Activated naive CD8-positive, alpha-beta T cell treated with anti-CD3 and anti-CD28 coated beads, Interleukin-2, amount 50 U/mL, for 24 hours (primary cell): ENCODE results near the gene XRRA1.
"Not testable (repeated sequence)": the region's sequence is repeated elsewhere in the genome, so short reads cannot be mapped to it uniquely, and the experiment has no call there.

ENCODE experiments used
- ATAC-seq: fragments of 150-1000 bp; cut with Tn5 transposase; one replicate; pipeline ENCODE4 v1.10.0; 2021
- DNase-seq: peaks from one replicate; pipeline ENCODE4 v3.0.0; 2021
- H3K27ac Mint-ChIP-seq: one replicate; pipeline ENCODE4 v1.8.0; 2021; ENCODE audit warnings: mild to moderate bottlenecking, mixed read lengths
- H3K27me3 Mint-ChIP-seq: one replicate; pipeline ENCODE4 v1.8.0; 2021; ENCODE audit warnings: mixed read lengths
- H3K36me3 Mint-ChIP-seq: one replicate; pipeline ENCODE4 v1.8.0; 2021; ENCODE audit warnings: low read depth, mixed read lengths
- H3K4me1 Mint-ChIP-seq: one replicate; pipeline ENCODE4 v1.8.0; 2021; ENCODE audit warnings: mixed read lengths
- H3K4me3 Mint-ChIP-seq: one replicate; pipeline ENCODE4 v1.8.0; 2021; ENCODE audit warnings: mild to moderate bottlenecking, moderate library complexity, mixed read lengths
- H3K9me3 Mint-ChIP-seq: one replicate; pipeline ENCODE4 v1.8.0; 2021; ENCODE audit warnings: mixed read lengths

XRRA1 gene

GRCh38 chr11:74844072-74844471 is 104.8 kb downstream of the XRRA1 start:
- Mint-ChIP-seq H3K4me3 (no peak overlapping the region), H3K36me3 (peaks cover 33% of the 10 kb centered on the region), H3K4me1 (peaks cover 7% of the 10 kb centered on the region), H3K27ac (no peak overlapping the region), H3K9me3 (no peaks in the 10 kb centered on the region), H3K27me3 (no peaks in the 10 kb centered on the region)
- ATAC-seq: no peak
- DNase-seq: no peak

GRCh38 chr11:74842967-74843366 is 105.9 kb downstream of the XRRA1 start:
- H3K36me3 Mint-ChIP-seq: peaks cover 31% of the 10 kb centered on the region

GRCh38 chr11:74840486-74840885 is 108.4 kb downstream of the XRRA1 start:
- ATAC-seq (no peak), DNase-seq (no peak)
- no peak overlapping the region for H3K4me3 Mint-ChIP-seq
- peaks cover 3% of the 10 kb centered on the region for H3K4me1 Mint-ChIP-seq
- no peak overlapping the region for H3K27ac Mint-ChIP-seq
- no peaks in the 10 kb centered on the region for H3K27me3 Mint-ChIP-seq
- H3K36me3 Mint-ChIP-seq: peaks cover 37% of the 10 kb centered on the region
- no peaks in the 10 kb centered on the region for H3K9me3 Mint-ChIP-seq

More at GRCh38 chr11:74842967-74843366, 105.9 kb downstream of the XRRA1 start:
- H3K27ac Mint-ChIP-seq: no peak overlapping the region
- ATAC-seq (peak; percentile 40), DNase-seq (no peak)
- no peaks in the 10 kb centered on the region for H3K9me3 Mint-ChIP-seq
- H3K4me1 Mint-ChIP-seq: peaks cover 7% of the 10 kb centered on the region
- H3K4me3 Mint-ChIP-seq: no peak overlapping the region
- H3K27me3 Mint-ChIP-seq: no peaks in the 10 kb centered on the region

- Mint-ChIP-seq H3K4me3 (no peak overlapping the region), H3K27me3 (no peaks in the 10 kb centered on the region), H3K36me3 (peaks cover 39% of the 10 kb centered on the region), H3K27ac (no peak overlapping the region), H3K4me1 (peaks cover 3% of the 10 kb centered on the region), H3K9me3 (no peaks in the 10 kb centered on the region)
- ATAC-seq (no peak), DNase-seq (no peak)
Observed at GRCh38 chr11:74839971-74840370, 108.9 kb downstream of the XRRA1 start.

GRCh38 chr11:74839446-74839845 is 109.4 kb downstream of the XRRA1 start:
- H3K27ac Mint-ChIP-seq: no peak overlapping the region
- no peaks in the 10 kb centered on the region for H3K9me3 Mint-ChIP-seq
- peaks cover 40% of the 10 kb centered on the region for H3K36me3 Mint-ChIP-seq
- H3K27me3 Mint-ChIP-seq: no peaks in the 10 kb centered on the region
- DNase-seq (no peak), ATAC-seq (no peak)
- peaks cover 3% of the 10 kb centered on the region for H3K4me1 Mint-ChIP-seq
- H3K4me3 Mint-ChIP-seq: no peak overlapping the region

- Mint-ChIP-seq H3K27ac (no peak overlapping the region), H3K4me3 (no peak overlapping the region), H3K9me3 (no peaks in the 10 kb centered on the region), H3K36me3 (peaks cover 33% of the 10 kb centered on the region), H3K4me1 (peaks cover 3% of the 10 kb centered on the region), H3K27me3 (no peaks in the 10 kb centered on the region)
- ATAC-seq (no peak), DNase-seq (no peak)
Observed at GRCh38 chr11:74838188-74838587, 110.7 kb downstream of the XRRA1 start.

GRCh38 chr11:74837191-74837590 is 111.7 kb downstream of the XRRA1 start:
- Mint-ChIP-seq H3K4me3 (no peak overlapping the region), H3K27me3 (no peaks in the 10 kb centered on the region), H3K4me1 (peaks cover 3% of the 10 kb centered on the region), H3K36me3 (peaks cover 30% of the 10 kb centered on the region), H3K27ac (no peak overlapping the region), H3K9me3 (no peaks in the 10 kb centered on the region)
- DNase-seq: no peak
- ATAC-seq: no peak

- Mint-ChIP-seq H3K27me3 (no peaks in the 10 kb centered on the region), H3K4me3 (no peak overlapping the region), H3K9me3 (peaks cover 44% of the 10 kb centered on the region), H3K4me1 (no peaks in the 10 kb centered on the region), H3K27ac (no peak overlapping the region), H3K36me3 (peaks cover 92% of the 10 kb centered on the region)
- no peak for DNase-seq
- no peak for ATAC-seq
Observed at GRCh38 chr11:74826901-74827300, 122.0 kb downstream of the XRRA1 start.

GRCh38 chr11:74825596-74825995 is 123.3 kb downstream of the XRRA1 start:
- not testable (repeated sequence) for H3K4me1 Mint-ChIP-seq, H3K4me3 Mint-ChIP-seq, H3K27ac Mint-ChIP-seq, ATAC-seq, DNase-seq, H3K27me3 Mint-ChIP-seq
- Mint-ChIP-seq H3K9me3 (peaks cover 44% of the 10 kb centered on the region), H3K36me3 (peaks cover 91% of the 10 kb centered on the region)

- no peak for DNase-seq
- Mint-ChIP-seq H3K9me3 (peaks cover 49% of the 10 kb centered on the region), H3K4me3 (no peak overlapping the region), H3K27me3 (no peaks in the 10 kb centered on the region), H3K4me1 (peaks cover 6% of the 10 kb centered on the region), H3K27ac (no peak overlapping the region), H3K36me3 (peaks cover 89% of the 10 kb centered on the region)
- no peak for ATAC-seq
Observed at GRCh38 chr11:74824285-74824982, 124.5 kb downstream of the XRRA1 start.

- Mint-ChIP-seq H3K4me3 (no peak overlapping the region), H3K27ac (no peak overlapping the region), H3K9me3 (peaks cover 34% of the 10 kb centered on the region), H3K36me3 (peaks cover 89% of the 10 kb centered on the region), H3K27me3 (no peaks in the 10 kb centered on the region), H3K4me1 (peaks cover 18% of the 10 kb centered on the region)
- no peak for DNase-seq
- ATAC-seq: no peak
Observed at GRCh38 chr11:74822170-74822569, 126.7 kb downstream of the XRRA1 start.

- H3K36me3 Mint-ChIP-seq: peaks cover 84% of the 10 kb centered on the region
- peaks cover 18% of the 10 kb centered on the region for H3K4me1 Mint-ChIP-seq
Observed at GRCh38 chr11:74820763-74821162, 128.1 kb downstream of the XRRA1 start.

GRCh38 chr11:74819400-74819799 is 129.5 kb downstream of the XRRA1 start:
- peaks cover 73% of the 10 kb centered on the region for H3K36me3 Mint-ChIP-seq
- H3K27ac Mint-ChIP-seq: no peak overlapping the region
- DNase-seq (no peak), ATAC-seq (no peak)
- no peaks in the 10 kb centered on the region for H3K27me3 Mint-ChIP-seq
- peaks cover 18% of the 10 kb centered on the region for H3K4me1 Mint-ChIP-seq
- peaks cover 16% of the 10 kb centered on the region for H3K9me3 Mint-ChIP-seq
- no peak overlapping the region for H3K4me3 Mint-ChIP-seq

More at GRCh38 chr11:74820763-74821162, 128.1 kb downstream of the XRRA1 start:
- Mint-ChIP-seq H3K27ac (no peak overlapping the region), H3K4me3 (no peak overlapping the region), H3K27me3 (no peaks in the 10 kb centered on the region), H3K9me3 (peaks cover 30% of the 10 kb centered on the region)
- DNase-seq: no peak
- ATAC-seq: no peak

- Mint-ChIP-seq H3K4me1 (peaks cover 18% of the 10 kb centered on the region), H3K27ac (no peak overlapping the region), H3K9me3 (peaks cover 6% of the 10 kb centered on the region), H3K4me3 (no peak overlapping the region), H3K27me3 (no peaks in the 10 kb centered on the region), H3K36me3 (peaks cover 64% of the 10 kb centered on the region)
- no peak for DNase-seq
- ATAC-seq: no peak
Observed at GRCh38 chr11:74818283-74818946, 130.5 kb downstream of the XRRA1 start.

- peaks cover 56% of the 10 kb centered on the region for H3K36me3 Mint-ChIP-seq
- H3K27ac Mint-ChIP-seq: no peak overlapping the region
- H3K27me3 Mint-ChIP-seq: no peaks in the 10 kb centered on the region
- DNase-seq: no peak
- no peak overlapping the region for H3K4me3 Mint-ChIP-seq
- peaks cover 5% of the 10 kb centered on the region for H3K9me3 Mint-ChIP-seq
- peaks cover 18% of the 10 kb centered on the region for H3K4me1 Mint-ChIP-seq
- ATAC-seq: no peak
Observed at GRCh38 chr11:74816664-74817063, 132.2 kb downstream of the XRRA1 start.
